HG02970 (cell line): Measurements from ENCODE around the gene PPP2R2B.

ENCODE experiments used
- ATAC-seq: cut with Tn5 transposase; IDR thresholded peaks from one replicate; pipeline ENCODE4 v1.9.1; 2021; ENCODE audit warnings: mild to moderate bottlenecking, moderate library complexity, moderate number of reproducible peaks; ENCODE audit not compliant: unreplicated experiment, low FRiP score

Gene PPP2R2B

GRCh38 chr5:146832985-146833732 is 45.4 kb downstream of the PPP2R2B start:
- no peak for ATAC-seq

GRCh38 chr5:146828385-146828784 is 50.2 kb downstream of the PPP2R2B start:
- ATAC-seq: no peak

- no peak for ATAC-seq
These were observed 50.7 kb downstream of the PPP2R2B start for GRCh38 chr5:146827901-146828300.

- no peak for ATAC-seq
These were observed 53.5 kb downstream of the PPP2R2B start for GRCh38 chr5:146825033-146825432.

- no peak for ATAC-seq
These were observed 56.8 kb downstream of the PPP2R2B start for GRCh38 chr5:146821732-146822131.

GRCh38 chr5:146820987-146821386 is 57.6 kb downstream of the PPP2R2B start:
- no peak for ATAC-seq

GRCh38 chr5:146818822-146819221 is 59.7 kb downstream of the PPP2R2B start:
- no peak for ATAC-seq

GRCh38 chr5:146817973-146818372 is 60.6 kb downstream of the PPP2R2B start:
- no peak for ATAC-seq

- ATAC-seq: no peak
These were observed 61.7 kb downstream of the PPP2R2B start for GRCh38 chr5:146816775-146817387.

- ATAC-seq: no peak
These were observed 63.1 kb downstream of the PPP2R2B start for GRCh38 chr5:146815411-146815810.

- no peak for ATAC-seq
These were observed 65.0 kb downstream of the PPP2R2B start for GRCh38 chr5:146813346-146814157.

GRCh38 chr5:146805081-146805480 is 73.5 kb downstream of the PPP2R2B start:
- ATAC-seq: no peak

- ATAC-seq: no peak
These were observed 75.5 kb downstream of the PPP2R2B start for GRCh38 chr5:146802945-146803522.

GRCh38 chr5:146799671-146800070 is 78.9 kb downstream of the PPP2R2B start:
- no peak for ATAC-seq

- ATAC-seq: no peak
These were observed 79.3 kb downstream of the PPP2R2B start for GRCh38 chr5:146799231-146799630.

- ATAC-seq: no peak
These were observed 80.9 kb downstream of the PPP2R2B start for GRCh38 chr5:146797658-146798057.

- ATAC-seq: no peak
These were observed 81.6 kb downstream of the PPP2R2B start for GRCh38 chr5:146796911-146797310.

GRCh38 chr5:146796144-146796543 is 82.4 kb downstream of the PPP2R2B start:
- no peak for ATAC-seq

GRCh38 chr5:146794326-146795029 is 84.1 kb downstream of the PPP2R2B start:
- no peak for ATAC-seq

GRCh38 chr5:146793709-146794108 is 84.8 kb downstream of the PPP2R2B start:
- no peak for ATAC-seq
